AG09319 (cell line): ENCODE data around the gene CXCL16.

ENCODE experiments used
- DNase-seq: peaks from one replicate; pipeline ENCODE4 v3.0.0-alpha.2; 2010; ENCODE audit warnings: low read depth; ENCODE audit errors: extremely low read depth
- TF ChIP-seq, protein P1 (sequence below): IDR thresholded peaks from 2 replicates; pipeline ENCODE4 v1.5.1; 2011; ENCODE audit warnings: low read depth, mild to moderate bottlenecking, inconsistent platforms, low read length, moderate library complexity

The CXCL16 gene

DNA sequence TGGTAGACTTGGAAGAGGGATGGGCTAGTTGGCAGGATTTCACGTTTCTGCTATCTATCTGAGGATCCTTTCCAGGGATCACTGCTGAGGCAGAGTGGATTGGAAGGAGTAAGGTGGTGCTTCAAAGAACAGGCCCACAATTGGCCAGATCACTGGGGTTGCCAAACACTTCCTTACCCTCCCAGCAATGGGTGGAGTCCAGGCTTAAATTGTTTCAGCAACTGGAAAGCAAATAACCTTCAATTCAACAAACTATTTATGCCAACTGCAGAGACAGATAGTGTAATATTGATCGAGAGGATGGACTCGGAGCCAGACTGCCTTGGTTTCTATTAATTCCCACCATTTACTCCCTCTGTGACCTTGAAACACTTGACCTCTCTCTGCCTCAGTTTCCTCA, 27.2 kb downstream of the CXCL16 start:
- TF ChIP-seq, protein P1, sequence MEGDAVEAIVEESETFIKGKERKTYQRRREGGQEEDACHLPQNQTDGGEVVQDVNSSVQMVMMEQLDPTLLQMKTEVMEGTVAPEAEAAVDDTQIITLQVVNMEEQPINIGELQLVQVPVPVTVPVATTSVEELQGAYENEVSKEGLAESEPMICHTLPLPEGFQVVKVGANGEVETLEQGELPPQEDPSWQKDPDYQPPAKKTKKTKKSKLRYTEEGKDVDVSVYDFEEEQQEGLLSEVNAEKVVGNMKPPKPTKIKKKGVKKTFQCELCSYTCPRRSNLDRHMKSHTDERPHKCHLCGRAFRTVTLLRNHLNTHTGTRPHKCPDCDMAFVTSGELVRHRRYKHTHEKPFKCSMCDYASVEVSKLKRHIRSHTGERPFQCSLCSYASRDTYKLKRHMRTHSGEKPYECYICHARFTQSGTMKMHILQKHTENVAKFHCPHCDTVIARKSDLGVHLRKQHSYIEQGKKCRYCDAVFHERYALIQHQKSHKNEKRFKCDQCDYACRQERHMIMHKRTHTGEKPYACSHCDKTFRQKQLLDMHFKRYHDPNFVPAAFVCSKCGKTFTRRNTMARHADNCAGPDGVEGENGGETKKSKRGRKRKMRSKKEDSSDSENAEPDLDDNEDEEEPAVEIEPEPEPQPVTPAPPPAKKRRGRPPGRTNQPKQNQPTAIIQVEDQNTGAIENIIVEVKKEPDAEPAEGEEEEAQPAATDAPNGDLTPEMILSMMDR, result no peak

DNA sequence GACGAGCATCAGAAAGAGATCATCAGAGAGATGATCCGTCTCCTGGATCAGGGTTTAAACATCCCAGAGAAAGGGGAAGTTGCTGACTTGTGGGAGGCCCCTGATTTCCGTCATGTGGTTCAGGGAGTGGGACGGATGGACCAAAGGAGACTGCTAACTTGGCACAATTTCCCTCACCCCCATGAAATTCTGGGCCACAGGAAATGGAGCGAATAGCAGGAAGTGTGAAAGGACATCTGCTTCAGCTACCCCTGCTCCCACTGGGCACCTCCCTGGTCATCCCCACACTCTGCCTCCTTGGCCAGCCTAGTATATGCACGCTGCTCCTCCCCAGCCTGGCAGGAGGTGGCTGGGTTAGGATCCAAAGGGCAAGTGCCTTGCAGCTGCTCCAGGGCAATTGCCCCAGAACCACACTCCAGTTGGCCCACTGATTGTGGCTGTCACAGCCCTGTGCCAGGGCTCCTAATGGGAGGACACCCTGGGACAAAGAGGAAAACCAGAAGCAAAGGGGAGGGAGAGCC, 28.0 kb downstream of the CXCL16 start:
- TF ChIP-seq, protein P1, result no peak
- DNase-seq, result no peak

More for the DNA sequence above, 27.2 kb downstream of the CXCL16 start:
- DNase-seq, result no peak

DNA sequence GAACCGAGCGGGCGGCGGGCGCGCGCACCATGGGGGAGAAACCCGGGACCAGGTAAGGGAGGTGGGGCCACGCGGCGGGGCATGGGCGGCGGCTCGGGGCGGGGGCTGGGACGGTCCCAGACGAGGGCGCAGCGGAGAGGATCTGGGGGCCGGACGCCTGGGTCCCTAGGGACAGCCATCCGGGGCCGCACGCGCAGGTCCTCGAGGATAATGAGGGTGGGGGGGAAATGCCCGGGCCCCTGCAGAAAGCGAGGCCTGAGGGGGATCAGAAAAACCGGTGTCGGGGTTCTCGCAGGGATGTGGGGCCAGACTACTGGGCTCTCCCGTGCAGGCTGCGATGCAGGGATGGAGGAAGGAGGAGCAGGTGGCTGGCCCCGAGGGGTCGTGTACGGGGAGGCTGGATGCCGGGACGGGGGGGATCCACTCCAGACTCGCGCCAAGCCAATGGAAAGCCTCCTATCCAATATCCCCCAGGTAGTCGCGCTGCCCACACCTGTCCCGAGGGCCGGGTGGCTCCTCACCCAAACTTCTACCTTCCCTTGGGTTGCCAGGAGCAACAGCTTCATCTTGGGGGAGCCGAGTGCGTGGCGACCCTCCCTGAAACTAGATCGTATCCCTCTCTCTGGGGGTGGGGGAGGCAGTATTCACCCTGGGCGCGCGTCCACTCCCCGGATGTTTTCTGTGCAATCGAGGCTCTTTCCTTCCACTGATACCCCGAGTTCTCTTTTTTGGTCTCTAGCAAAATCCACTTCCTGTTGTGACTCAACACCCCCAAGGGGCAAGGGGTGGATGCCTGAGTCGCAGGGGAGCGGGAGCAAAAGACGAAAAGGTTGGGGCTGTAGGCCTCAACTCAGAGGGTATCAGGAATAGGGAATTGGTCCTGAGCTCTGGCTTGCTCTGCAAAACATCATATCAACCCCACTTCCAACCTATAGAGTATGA, 28.8 kb downstream of the CXCL16 start:
- DNase-seq, result no peak
- TF ChIP-seq, protein P1, result no peak

DNA sequence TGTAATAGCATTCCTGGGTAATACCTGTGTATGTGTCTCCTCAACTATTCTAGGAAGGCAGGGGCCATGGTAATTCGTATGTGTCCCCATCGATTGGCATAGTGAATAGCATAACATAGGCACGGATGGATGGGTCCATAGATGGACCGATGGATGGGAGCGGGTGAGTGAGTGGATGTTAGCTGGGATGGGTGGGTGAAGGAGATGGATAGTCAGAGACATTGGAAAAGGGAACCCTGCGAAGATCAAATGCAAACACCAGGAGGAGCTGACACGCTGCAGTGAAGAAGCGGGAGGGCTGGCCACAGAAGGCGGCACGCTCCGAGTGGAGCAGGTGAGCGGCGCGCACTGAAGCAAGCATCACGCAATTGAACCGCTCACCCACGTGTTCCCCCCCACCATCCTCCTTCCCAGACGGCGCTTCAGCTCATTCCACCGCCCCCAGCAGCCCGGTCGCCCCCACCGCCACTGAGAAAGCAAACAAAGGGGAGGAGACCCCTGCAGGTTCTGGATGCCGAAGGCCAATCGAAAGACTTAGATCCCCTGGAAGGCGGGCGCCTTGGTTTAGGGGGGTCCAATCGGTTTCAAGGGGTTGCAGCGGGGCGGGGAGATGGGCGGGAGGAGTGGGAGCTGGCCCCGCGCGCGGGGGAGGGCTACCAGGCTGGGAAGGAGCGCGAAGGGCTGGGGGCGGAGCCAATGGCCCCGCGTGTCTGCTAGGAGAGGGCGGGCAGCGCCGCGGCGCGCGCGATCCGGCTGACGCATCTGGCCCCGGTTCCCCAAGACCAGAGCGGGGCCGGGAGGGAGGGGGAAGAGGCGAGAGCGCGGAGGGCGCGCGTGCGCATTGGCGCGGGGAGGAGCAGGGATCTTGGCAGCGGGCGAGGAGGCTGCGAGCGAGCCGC, 29.7 kb downstream of the CXCL16 start, which contains the start of gene ARRB2:
TSS of gene ARRB2 (plus strand) at position 839 of the 899 bp plus-strand sequence. CDS start 90 bp downstream, outside the sequence.
- TF ChIP-seq, protein P1, result peak; percentile 65
- peak; percentile 97 for DNase-seq

DNA sequence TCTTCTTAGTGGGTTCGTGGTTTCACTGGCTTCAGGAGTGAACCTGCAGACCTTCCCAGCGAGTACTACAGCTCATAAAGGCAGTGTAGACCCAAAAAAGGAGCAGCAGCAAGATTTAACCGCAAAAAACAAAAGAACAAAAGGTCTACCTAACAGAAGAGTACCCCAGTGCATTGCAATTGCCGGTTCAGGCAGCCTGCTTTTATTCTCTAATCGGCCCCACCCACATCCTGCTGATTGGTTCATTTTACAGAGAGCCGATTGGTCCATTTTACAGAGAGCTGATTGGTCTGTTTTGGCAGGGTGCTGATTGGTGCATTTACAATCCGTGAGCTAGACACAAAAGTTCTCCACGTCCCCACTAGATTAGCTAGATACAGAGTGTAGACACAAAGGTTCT, 31.3 kb downstream of the CXCL16 start:
- no peak for DNase-seq
- TF ChIP-seq, protein P1, result no peak

DNA sequence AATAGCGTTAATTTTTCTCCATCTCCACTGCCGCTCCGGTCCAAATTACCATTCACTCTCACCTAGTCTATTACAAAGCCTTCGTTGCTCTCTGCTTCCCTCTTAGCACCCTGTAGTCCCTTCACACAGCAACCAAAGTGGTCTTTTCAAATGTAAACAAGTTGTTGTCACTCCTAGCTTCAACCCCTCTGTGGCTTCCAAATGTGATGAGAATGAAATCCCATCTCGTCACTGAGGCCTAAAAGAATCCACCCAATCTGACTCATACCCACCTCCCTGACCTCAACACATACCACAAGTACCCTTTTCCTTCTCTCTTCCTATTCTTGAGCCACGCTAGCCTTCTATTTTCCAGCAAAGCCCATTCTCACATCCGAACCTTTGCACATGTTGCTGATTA, 33.6 kb downstream of the CXCL16 start:
- no peak for DNase-seq
- TF ChIP-seq, protein P1, result no peak
